IMR-90 (cell line): ENCODE results near the gene H6PD. TPM values are rescaled to one million over a fixed set of nuclear protein-coding genes. Genes with fewer than 3 reads are reported as not detected.

ENCODE experiments used
- ATAC-seq: fragments of 200-7000 bp; cut with Tn5 transposase; 2 replicates; pipeline ENCODE4 v1.9.1; 2020; ENCODE audit warnings: low read depth, mild to moderate bottlenecking, moderate library complexity
- BruUV-seq: library from RNA; stranded (reverse); fragments of 400-500 nt; replicated peaks from 2 replicates; lab custom pipeline; 2021; lab: Mats Ljungman, UMichigan
- CTCF ChIA-PET: fragments of 300-600 bp; formaldehyde crosslinking; extraction: SDS; loops from one replicate; lab custom pipeline; 2021; ENCODE audit warnings: antibody characterized with exemption; lab: Yijun Ruan, JAX
- POLR2A ChIA-PET: fragments of 300-600 bp; sonication (Branson Sonifier 250); formaldehyde crosslinking; loops from one replicate; lab custom pipeline; 2022; ENCODE audit warnings: antibody characterized with exemption; ENCODE audit not compliant: unreplicated experiment; lab: Charles Lee
- DNase-seq: peaks from one replicate; pipeline ENCODE4 v3.0.0; 2013
- H2AFZ ChIP-seq: replicated peaks from 2 replicates; pipeline ENCODE3; 2013; ENCODE audit warnings: low read length, mild to moderate bottlenecking; ENCODE audit not compliant: poor library complexity
- H2AK5ac ChIP-seq: 2 replicates; pipeline ENCODE4 v1.6.1; 2013; ENCODE audit warnings: low read depth, low read length, inconsistent platforms
- H2AK9ac ChIP-seq: replicated peaks from 2 replicates; pipeline ENCODE3; 2013; ENCODE audit warnings: mild to moderate bottlenecking, low read depth, low read length, moderate library complexity; ENCODE audit not compliant: poor library complexity
- H2BK120ac ChIP-seq: 2 replicates; pipeline ENCODE4 v1.6.1; 2013; ENCODE audit warnings: low read depth, low read length, inconsistent platforms
- H2BK15ac ChIP-seq: 3 replicates; pipeline ENCODE4 v1.6.1; 2013; ENCODE audit warnings: low read depth, low read length, inconsistent platforms
- H2BK20ac ChIP-seq: 2 replicates; pipeline ENCODE4 v1.6.1; 2013; ENCODE audit warnings: low read depth, mild to moderate bottlenecking, inconsistent platforms, low read length, moderate library complexity
- H2BK5ac ChIP-seq: 2 replicates; pipeline ENCODE4 v1.6.1; 2013; ENCODE audit warnings: mild to moderate bottlenecking, low read depth, low read length, inconsistent platforms; ENCODE audit not compliant: poor library complexity, severe bottlenecking
- H3K14ac ChIP-seq: replicated peaks from 2 replicates; pipeline ENCODE4 v1.6.1; 2013; ENCODE audit warnings: low read depth, low read length, inconsistent platforms
- H3K18ac ChIP-seq: 2 replicates; pipeline ENCODE4 v1.6.1; 2013; ENCODE audit warnings: low read depth, low read length, control low read depth
- H3K23ac ChIP-seq: 2 replicates; pipeline ENCODE4 v1.6.1; 2013; ENCODE audit warnings: low read depth, low read length, inconsistent platforms
- H3K27ac ChIP-seq: 2 replicates; pipeline ENCODE4 v1.5.1; 2013; ENCODE audit warnings: mild to moderate bottlenecking, control low read depth, low read length; ENCODE audit not compliant: insufficient read depth
- H3K27me3 ChIP-seq: 2 replicates; pipeline ENCODE4 v1.6.1; 2013; ENCODE audit warnings: low read length; ENCODE audit not compliant: control insufficient read depth, insufficient read depth
- H3K36me3 ChIP-seq: 2 replicates; pipeline ENCODE4 v1.6.1; 2013; ENCODE audit warnings: low read length, mixed read lengths; ENCODE audit not compliant: control insufficient read depth, insufficient read depth
- H3K4ac ChIP-seq: 2 replicates; pipeline ENCODE4 v1.6.1; 2013; ENCODE audit warnings: low read depth, low read length, inconsistent platforms
- H3K4me1 ChIP-seq: 2 replicates; pipeline ENCODE4 v1.6.1; 2013; ENCODE audit warnings: low read length, mixed read lengths; ENCODE audit not compliant: control insufficient read depth, insufficient read depth
- H3K4me2 ChIP-seq: 2 replicates; pipeline ENCODE4 v1.6.1; 2013; ENCODE audit warnings: low read depth, mild to moderate bottlenecking, control low read depth, low read length, moderate library complexity
- H3K4me3 ChIP-seq: 2 replicates; pipeline ENCODE4 v1.5.1; 2013; ENCODE audit warnings: low read depth, mild to moderate bottlenecking, control low read depth, low read length, moderate library complexity; ENCODE audit not compliant: insufficient read depth
- H3K56ac ChIP-seq: 2 replicates; pipeline ENCODE4 v1.6.1; 2013; ENCODE audit warnings: low read length, inconsistent platforms; ENCODE audit not compliant: insufficient read depth; ENCODE audit errors: extremely low read depth
- H3K79me1 ChIP-seq, 2 experiments: 2 replicates each; pipeline ENCODE4 v1.6.1; 2013; ENCODE audit warnings: low read length in 2 of 2, inconsistent platforms in 1 of 2, low read depth in 1 of 2
- H3K9ac ChIP-seq: 2 replicates; pipeline ENCODE4 v1.6.1; 2013; ENCODE audit warnings: low read depth, low read length, control low read depth
- H3K9me1 ChIP-seq: 2 replicates; pipeline ENCODE4 v1.6.1; 2013; ENCODE audit warnings: low read length, inconsistent platforms; ENCODE audit not compliant: insufficient read depth
- H3K9me3 ChIP-seq: 2 replicates; pipeline ENCODE4 v1.6.1; 2013; ENCODE audit warnings: low read length; ENCODE audit not compliant: control insufficient read depth, insufficient read depth
- H4K20me1 ChIP-seq: 2 replicates; pipeline ENCODE4 v1.6.1; 2013; ENCODE audit warnings: low read length, inconsistent platforms; ENCODE audit not compliant: insufficient read depth
- H4K5ac ChIP-seq: 2 replicates; pipeline ENCODE4 v1.6.1; 2013; ENCODE audit warnings: mild to moderate bottlenecking, low read depth, low read length, control low read depth
- H4K8ac ChIP-seq, 2 experiments: 2 replicates each; pipeline ENCODE4 v1.6.1; 2013; ENCODE audit warnings: low read depth in 2 of 2, low read length in 2 of 2, control low read depth in 1 of 2, inconsistent platforms in 1 of 2
- H4K91ac ChIP-seq: 2 replicates; pipeline ENCODE4 v1.6.1; 2013; ENCODE audit warnings: low read depth, low read length, inconsistent platforms; ENCODE audit not compliant: insufficient read depth
- BHLHE40 ChIP-seq: fragments of 150-350 bp; IDR thresholded peaks from 2 replicates; pipeline ENCODE4 v1.6.1; 2016; ENCODE audit warnings: mild to moderate bottlenecking, low read depth, low read length
- CEBPB ChIP-seq: IDR thresholded peaks from 2 replicates; pipeline ENCODE4 v1.6.1; 2012; ENCODE audit warnings: low read depth, low read length, improper control_type of control experiment
- CHD1 ChIP-seq: IDR thresholded peaks from 2 replicates; pipeline ENCODE4 v1.6.1; 2012; ENCODE audit warnings: low read depth, low read length, improper control_type of control experiment
- ELK1 ChIP-seq: fragments of 150-350 bp; IDR thresholded peaks from 2 replicates; pipeline ENCODE4 v1.6.1; 2016; ENCODE audit warnings: low read depth, mild to moderate bottlenecking, low read length, moderate library complexity, borderline replicate concordance
- FOS ChIP-seq: fragments of 150-350 bp; IDR thresholded peaks from 2 replicates; pipeline ENCODE4 v1.6.1; 2016; ENCODE audit warnings: low read depth, low read length
- MAFK ChIP-seq: IDR thresholded peaks from 2 replicates; pipeline ENCODE4 v1.6.1; 2012; ENCODE audit warnings: low read depth, low read length, improper control_type of control experiment
- MAZ ChIP-seq: IDR thresholded peaks from 2 replicates; pipeline ENCODE4 v1.6.1; 2012; ENCODE audit warnings: low read depth, mild to moderate bottlenecking, low read length, improper control_type of control experiment, moderate library complexity, borderline replicate concordance
- MXI1 ChIP-seq: IDR thresholded peaks from 2 replicates; pipeline ENCODE4 v1.6.1; 2012; ENCODE audit warnings: low read depth, mild to moderate bottlenecking, low read length, moderate library complexity, borderline replicate concordance
- POLR2A ChIP-seq: IDR thresholded peaks from 2 replicates; pipeline ENCODE4 v1.6.1; 2012; ENCODE audit warnings: mild to moderate bottlenecking, low read depth, low read length
- RAD21 ChIP-seq: IDR thresholded peaks from 2 replicates; pipeline ENCODE4 v1.6.1; 2012; ENCODE audit warnings: low read length, improper control_type of control experiment
- RFX5 ChIP-seq: IDR thresholded peaks from 2 replicates; pipeline ENCODE4 v1.8.0; 2012; ENCODE audit warnings: low read depth, mild to moderate bottlenecking, low read length, moderate library complexity
- SMC3 ChIP-seq: fragments of 150-350 bp; IDR thresholded peaks from 2 replicates; pipeline ENCODE4 v1.6.1; 2016; ENCODE audit warnings: low read depth, mild to moderate bottlenecking, antibody characterized with exemption, low read length, moderate library complexity
- USF2 ChIP-seq: fragments of 150-350 bp; IDR thresholded peaks from 2 replicates; pipeline ENCODE4 v1.6.1; 2017; ENCODE audit warnings: mild to moderate bottlenecking, antibody characterized with exemption, low read length, low read depth
- WGBS, 2 experiments: methylation state at CpG; one replicate each; pipeline versions ENCODE4 v1.1.5 to v1.1.7; 2013; ENCODE audit warnings: missing lambda C conversion rate in 2 of 2; ENCODE audit not compliant: insufficient read length in 1 of 2; ENCODE audit errors: extremely low coverage in 2 of 2; 5-methylcytosine and 5-hydroxymethylcytosine counted together
- dilution Hi-C: fragments of 300-500 bp; cut with HindIII; formaldehyde crosslinking; loops from one replicate; pipeline ENCODE4 v1.14.3; 2018; ENCODE audit warnings: low sequenced_read_pairs; ENCODE audit not compliant: unreplicated experiment
- in situ Hi-C: fragments of 300-500 bp; cut with MboI; formaldehyde crosslinking; loops from 3 replicates; pipeline ENCODE4 v1.14.3; 2019; ENCODE audit warnings: low sequenced_read_pairs, inconsistent platforms, mixed read lengths
- intact Hi-C: fragments of 100-400 bp; cut with micrococcal nuclease; formaldehyde crosslinking; loops from 2 replicates; pipeline ENCODE4 v1.10.0; 2022
- polyA plus RNA-seq, 3 experiments: library from polyadenylated mRNA; depleted of rRNA; stranded (reverse); fragments of >200 nt; gene quantifications; 2 replicates each; pipeline ENCODE4 v1.2.3, GENCODE V29; 2012; ENCODE audit warnings: low replicate concordance in 1 of 3
- total RNA-seq: library from RNA; depleted of rRNA; stranded (reverse); fragments of >200 nt; gene quantifications from 2 replicates; pipeline ENCODE4 v1.2.3, GENCODE V29; 2012

H6PD gene
- total and polyA plus RNA-seq, 2 of the 4 experiments (the other 2 are of a cell fraction) = 9.3 to 22.1 TPM

DNA sequence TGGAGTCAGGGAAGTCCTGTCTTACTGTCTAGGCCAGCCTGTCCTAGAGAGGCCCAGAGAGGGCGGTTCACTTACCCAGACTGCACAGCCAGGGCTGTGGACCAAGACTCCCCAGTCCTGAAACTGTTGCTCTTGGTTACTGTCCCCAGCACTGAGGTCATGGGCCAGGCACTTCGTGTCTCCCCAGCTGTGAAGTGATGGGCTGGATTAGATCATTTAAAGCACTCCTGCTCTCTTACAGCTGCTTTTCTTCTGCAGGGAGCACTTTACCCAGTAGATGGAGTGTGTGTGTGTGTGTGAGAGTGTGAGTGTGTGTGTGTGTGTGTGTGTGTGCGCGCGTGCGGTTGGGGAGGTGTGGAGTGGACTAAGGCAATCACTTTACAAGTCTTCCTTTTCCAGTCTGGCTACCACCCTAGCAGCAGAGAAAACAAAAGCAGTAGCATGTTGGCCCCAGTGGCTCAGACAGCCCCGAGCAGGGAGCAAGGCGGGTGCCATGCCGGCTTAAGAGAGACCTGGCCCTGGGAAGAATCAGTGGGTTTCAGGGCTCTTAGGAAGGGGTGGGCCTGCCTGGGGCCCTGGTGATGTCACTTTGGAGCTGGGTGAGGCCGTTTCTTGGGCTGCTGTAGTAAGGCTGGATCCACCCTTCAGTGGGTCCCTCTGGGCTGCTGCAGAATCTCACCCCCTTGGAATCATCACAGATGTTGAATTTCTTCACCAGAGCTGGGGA lies 60.5 kb downstream of the H6PD start:
- ChIA-PET POLR2A (no interaction called here), CTCF (interaction anchor here (0.9 kb wide), 1 partner anchor 120 kb away, joined by 5 read pairs; no protein-coding TSS in a partner anchor)
- intact Hi-C loops (loop anchor here (2.0 to 5.0 kb wide), 2 partner anchors 26 to 77 kb away; no protein-coding TSS in a partner anchor), in situ Hi-C loops (no loop called here), dilution Hi-C loops (no loop called here)
- peak overlapping the region; percentile 50 for H3K14ac ChIP-seq
- no TSS peak for BruUV-seq
- H2BK120ac ChIP-seq = peak overlapping the region; percentile 34; the same call in 1 of the 2 replicates
- no peak overlapping the region for H2AFZ ChIP-seq
- H3K4me1 ChIP-seq = peaks cover 26% of the 10 kb centered on the region
- peak overlapping the region; percentile 5; the same call in 1 of the 2 replicates for H3K18ac ChIP-seq
- ATAC-seq = peak; percentile 12; the same call in 1 of the 2 replicates
- peak overlapping the region; percentile 98 for H3K4me2 ChIP-seq
- peak overlapping the region; percentile 13; the same call in 1 of the 2 replicates for H4K91ac ChIP-seq
- H2BK5ac ChIP-seq = peak overlapping the region; percentile 82
- WGBS, 2 experiments = 64% methylated on average over 3 of the region's 10 CpGs; no CpG with 5 or more reads in 1 of the 2 experiments
- peak overlapping the region; percentile 20 for H2AK5ac ChIP-seq
- no peaks in the 10 kb centered on the region; the same call in 1 of the 2 replicates for H3K36me3 ChIP-seq
- H3K27ac ChIP-seq = peak overlapping the region; percentile 11; the same call in 1 of the 2 replicates
- peak overlapping the region; percentile 99 for H3K4me3 ChIP-seq
- H3K4ac ChIP-seq = peak overlapping the region; percentile 67
- peak overlapping the region; percentile 16; the same call in 1 of the 3 replicates for H2BK15ac ChIP-seq
- H2BK20ac ChIP-seq = peak overlapping the region; percentile 33; the same call in 1 of the 2 replicates
- no peak overlapping the region for H4K8ac ChIP-seq
- DNase-seq = peak; percentile 76
- H3K9me3 ChIP-seq = no peaks in the 10 kb centered on the region
- H2AK9ac ChIP-seq = peak overlapping the region; percentile 29
- H3K23ac ChIP-seq = peak overlapping the region; percentile 53; the same call in 1 of the 2 replicates
- H3K9ac ChIP-seq = no peak overlapping the region
- H3K56ac ChIP-seq = no peak overlapping the region
- peaks cover 45% of the 10 kb centered on the region for H4K20me1 ChIP-seq
- H3K9me1 ChIP-seq = peaks cover 26% of the 10 kb centered on the region
- H3K27me3 ChIP-seq = no peaks in the 10 kb centered on the region
- peaks cover 28 to 66% of the 10 kb centered on the region in 2 experiments for H3K79me1 ChIP-seq
- H4K5ac ChIP-seq = peak overlapping the region; percentile 5; the same call in 1 of the 2 replicates
- no peak for TF ChIP-seq FOS
- TF ChIP-seq RAD21 = peak; percentile 42
- TF ChIP-seq POLR2A = no peak
- no peak for TF ChIP-seq MAFK
- TF ChIP-seq USF2 = no peak
- no peak; the same call in 1 of the 2 replicates for TF ChIP-seq CHD1
- TF ChIP-seq ELK1 = no peak
- peak; percentile 13; the same call in 1 of the 2 replicates for TF ChIP-seq BHLHE40
- no peak for TF ChIP-seq RFX5
- TF ChIP-seq SMC3 = peak; percentile 27
- TF ChIP-seq MAZ = no peak
- TF ChIP-seq CEBPB = no peak
- no peak for TF ChIP-seq MXI1
